Stimulated activated CD4-positive, alpha-beta T cell treated with anti-CD3 and anti-CD28 coated beads, TNF-alpha, amount 100 ng/mL, for 24 hours (primary cell): ENCODE measurements around the gene TTC9C.
"Not testable (repeated sequence)": the region's sequence is repeated elsewhere in the genome, so short reads cannot be mapped to it uniquely, and the experiment has no call there.

Experiments
- DNase-seq, 3 experiments: peaks; one replicate each; pipeline ENCODE4 v3.0.0-alpha.2; 2020; ENCODE audit warnings: low read depth in 3 of 3

Gene TTC9C

GRCh38 chr11:62709247-62710000 lies 18.9 kb upstream of the TTC9C start:
- DNase-seq: peak; percentile 89 to 95 (median 92)

GRCh38 chr11:62710001-62710345 lies 18.3 kb upstream of the TTC9C start:
- no peak for DNase-seq

- DNase-seq: no peak
Observed at GRCh38 chr11:62712276-62712812, 15.9 kb upstream of the TTC9C start.

- no peak for DNase-seq
Observed at GRCh38 chr11:62712861-62713260, 15.4 kb upstream of the TTC9C start.

- no peak for DNase-seq
Observed at GRCh38 chr11:62713343-62713742, 14.9 kb upstream of the TTC9C start.

- DNase-seq: no peak
Observed at GRCh38 chr11:62715150-62716130, 12.8 kb upstream of the TTC9C start.

- DNase-seq: no peak
Observed at GRCh38 chr11:62716206-62716605, 12.1 kb upstream of the TTC9C start.

GRCh38 chr11:62716816-62717215 lies 11.5 kb upstream of the TTC9C start:
- DNase-seq: no peak

GRCh38 chr11:62719302-62719978 lies 8.8 kb upstream of the TTC9C start:
- no peak for DNase-seq

- DNase-seq: no peak
Observed at GRCh38 chr11:62721994-62722393, 6.3 kb upstream of the TTC9C start.

- DNase-seq: no peak
Observed at GRCh38 chr11:62724171-62724570, 4.1 kb upstream of the TTC9C start.

GRCh38 chr11:62725646-62726045 lies 2.6 kb upstream of the TTC9C start:
- DNase-seq: no peak

GRCh38 chr11:62726156-62726914 lies 2.0 kb upstream of the TTC9C start:
- no peak for DNase-seq

GRCh38 chr11:62726915-62727164 lies 1.4 kb upstream of the TTC9C start:
- DNase-seq: no peak

- peak; percentile 96 to 98 (median 98) for DNase-seq
Observed at GRCh38 chr11:62727165-62727871, 968 bp upstream of the TTC9C start, which contains the start of gene HNRNPUL2. HNRNPUL2 (minus strand) TSS chr11:62727457; CDS start chr11:62727156, 301 bp downstream.

GRCh38 chr11:62727872-62728170 lies 465 bp upstream of the TTC9C start:
- peak; percentile 73 to 79 (median 78) for DNase-seq

GRCh38 chr11:62730076-62730475 lies 1.8 kb downstream of the TTC9C start:
- not testable (repeated sequence) for DNase-seq

- no peak for DNase-seq
Observed at GRCh38 chr11:62732830-62733229, 4.5 kb downstream of the TTC9C start.

- no peak for DNase-seq
Observed at GRCh38 chr11:62737196-62737595, 8.9 kb downstream of the TTC9C start.

- no peak for DNase-seq
Observed at GRCh38 chr11:62747475-62748160, 19.3 kb downstream of the TTC9C start.
